IMR-90 (cell line): Measurements from ENCODE around the gene KCNK15.

Source experiments
- CEBPB ChIP-seq: IDR thresholded peaks from 2 replicates; pipeline ENCODE4 v1.6.1; 2012; ENCODE audit warnings: low read depth, low read length, improper control_type of control experiment
- CHD1 ChIP-seq: IDR thresholded peaks from 2 replicates; pipeline ENCODE4 v1.6.1; 2012; ENCODE audit warnings: low read depth, low read length, improper control_type of control experiment
- MAFK ChIP-seq: IDR thresholded peaks from 2 replicates; pipeline ENCODE4 v1.6.1; 2012; ENCODE audit warnings: low read depth, low read length, improper control_type of control experiment
- MAZ ChIP-seq: IDR thresholded peaks from 2 replicates; pipeline ENCODE4 v1.6.1; 2012; ENCODE audit warnings: low read depth, mild to moderate bottlenecking, low read length, improper control_type of control experiment, moderate library complexity, borderline replicate concordance
- POLR2A ChIP-seq: IDR thresholded peaks from 2 replicates; pipeline ENCODE4 v1.6.1; 2012; ENCODE audit warnings: mild to moderate bottlenecking, low read depth, low read length
- RAD21 ChIP-seq: IDR thresholded peaks from 2 replicates; pipeline ENCODE4 v1.6.1; 2012; ENCODE audit warnings: low read length, improper control_type of control experiment
- RCOR1 ChIP-seq: IDR thresholded peaks from 2 replicates; pipeline ENCODE4 v1.6.1; 2012; ENCODE audit warnings: mild to moderate bottlenecking, low read length, improper control_type of control experiment; ENCODE audit not compliant: insufficient replicate concordance
- RFX5 ChIP-seq: IDR thresholded peaks from 2 replicates; pipeline ENCODE4 v1.8.0; 2012; ENCODE audit warnings: low read depth, mild to moderate bottlenecking, low read length, moderate library complexity
- SMC3 ChIP-seq: fragments of 150-350 bp; IDR thresholded peaks from 2 replicates; pipeline ENCODE4 v1.6.1; 2016; ENCODE audit warnings: low read depth, mild to moderate bottlenecking, antibody characterized with exemption, low read length, moderate library complexity
- TF ChIP-seq, protein P1 (sequence below): conservative IDR thresholded peaks from 2 replicates; pipeline ENCODE4 v1.5.1; 2012; ENCODE audit warnings: mild to moderate bottlenecking, low read depth, low read length, improper control_type of control experiment
- TF ChIP-seq, protein P2 (sequence below): fragments of 150-350 bp; IDR thresholded peaks from 2 replicates; pipeline ENCODE4 v1.6.1; 2016; ENCODE audit warnings: low read depth, mild to moderate bottlenecking, low read length, moderate library complexity, borderline replicate concordance
- TF ChIP-seq, protein P3 (sequence below): fragments of 150-350 bp; IDR thresholded peaks from 2 replicates; pipeline ENCODE4 v1.6.1; 2017; ENCODE audit warnings: mild to moderate bottlenecking, antibody characterized with exemption, low read length, low read depth

DNA sequence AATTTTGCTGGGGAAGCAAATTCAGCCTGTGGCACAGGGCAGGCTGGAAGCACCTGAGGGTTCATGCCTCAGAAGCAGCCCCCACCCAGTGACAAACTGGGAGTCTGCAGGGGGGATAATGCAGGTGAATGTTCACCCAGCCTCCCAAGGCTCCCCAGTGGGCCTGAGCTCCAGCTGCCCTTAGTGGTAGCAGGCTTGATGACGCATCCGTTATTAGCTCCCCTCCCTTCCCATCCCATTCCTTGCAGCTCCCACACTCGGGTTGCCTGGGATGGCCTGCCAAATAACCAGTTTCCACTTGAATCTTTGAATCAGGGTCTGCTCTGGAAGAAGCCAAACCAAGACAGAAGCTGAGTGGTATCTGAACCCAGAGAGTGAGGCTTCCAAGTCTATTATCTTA is 15.8 kb downstream of the KCNK15 start:
- TF ChIP-seq RFX5 (no peak), RCOR1 (no peak), POLR2A (no peak), SMC3 (no peak), MAFK (no peak), CEBPB (no peak), RAD21 (no peak), MAZ (no peak), CHD1 (no peak)
- TF ChIP-seq, protein P1, sequence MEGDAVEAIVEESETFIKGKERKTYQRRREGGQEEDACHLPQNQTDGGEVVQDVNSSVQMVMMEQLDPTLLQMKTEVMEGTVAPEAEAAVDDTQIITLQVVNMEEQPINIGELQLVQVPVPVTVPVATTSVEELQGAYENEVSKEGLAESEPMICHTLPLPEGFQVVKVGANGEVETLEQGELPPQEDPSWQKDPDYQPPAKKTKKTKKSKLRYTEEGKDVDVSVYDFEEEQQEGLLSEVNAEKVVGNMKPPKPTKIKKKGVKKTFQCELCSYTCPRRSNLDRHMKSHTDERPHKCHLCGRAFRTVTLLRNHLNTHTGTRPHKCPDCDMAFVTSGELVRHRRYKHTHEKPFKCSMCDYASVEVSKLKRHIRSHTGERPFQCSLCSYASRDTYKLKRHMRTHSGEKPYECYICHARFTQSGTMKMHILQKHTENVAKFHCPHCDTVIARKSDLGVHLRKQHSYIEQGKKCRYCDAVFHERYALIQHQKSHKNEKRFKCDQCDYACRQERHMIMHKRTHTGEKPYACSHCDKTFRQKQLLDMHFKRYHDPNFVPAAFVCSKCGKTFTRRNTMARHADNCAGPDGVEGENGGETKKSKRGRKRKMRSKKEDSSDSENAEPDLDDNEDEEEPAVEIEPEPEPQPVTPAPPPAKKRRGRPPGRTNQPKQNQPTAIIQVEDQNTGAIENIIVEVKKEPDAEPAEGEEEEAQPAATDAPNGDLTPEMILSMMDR = no peak
- TF ChIP-seq, protein P2, sequence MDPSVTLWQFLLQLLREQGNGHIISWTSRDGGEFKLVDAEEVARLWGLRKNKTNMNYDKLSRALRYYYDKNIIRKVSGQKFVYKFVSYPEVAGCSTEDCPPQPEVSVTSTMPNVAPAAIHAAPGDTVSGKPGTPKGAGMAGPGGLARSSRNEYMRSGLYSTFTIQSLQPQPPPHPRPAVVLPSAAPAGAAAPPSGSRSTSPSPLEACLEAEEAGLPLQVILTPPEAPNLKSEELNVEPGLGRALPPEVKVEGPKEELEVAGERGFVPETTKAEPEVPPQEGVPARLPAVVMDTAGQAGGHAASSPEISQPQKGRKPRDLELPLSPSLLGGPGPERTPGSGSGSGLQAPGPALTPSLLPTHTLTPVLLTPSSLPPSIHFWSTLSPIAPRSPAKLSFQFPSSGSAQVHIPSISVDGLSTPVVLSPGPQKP = no peak
- TF ChIP-seq, protein P3, sequence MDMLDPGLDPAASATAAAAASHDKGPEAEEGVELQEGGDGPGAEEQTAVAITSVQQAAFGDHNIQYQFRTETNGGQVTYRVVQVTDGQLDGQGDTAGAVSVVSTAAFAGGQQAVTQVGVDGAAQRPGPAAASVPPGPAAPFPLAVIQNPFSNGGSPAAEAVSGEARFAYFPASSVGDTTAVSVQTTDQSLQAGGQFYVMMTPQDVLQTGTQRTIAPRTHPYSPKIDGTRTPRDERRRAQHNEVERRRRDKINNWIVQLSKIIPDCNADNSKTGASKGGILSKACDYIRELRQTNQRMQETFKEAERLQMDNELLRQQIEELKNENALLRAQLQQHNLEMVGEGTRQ = no peak
